GM12878 (cell line): Measurements from ENCODE around the gene CIB2. TPM values are rescaled to one million over a fixed set of nuclear protein-coding genes. Genes with fewer than 3 reads are reported as not detected.

Experiments used
- ATF3 ChIP-seq: IDR thresholded peaks from 2 replicates; pipeline ENCODE4 v1.6.1; 2011; ENCODE audit warnings: low read depth, mild to moderate bottlenecking, low read length, moderate library complexity, borderline replicate concordance; ENCODE audit errors: extremely low read depth
- CUX1 ChIP-seq: IDR thresholded peaks from 2 replicates; pipeline ENCODE4 v1.6.1; 2012; ENCODE audit warnings: improper control_type of control experiment, low read depth, low read length; ENCODE audit not compliant: insufficient replicate concordance
- MEF2B ChIP-seq: fragments of 450-650 bp; IDR thresholded peaks from 2 replicates; pipeline ENCODE4 v1.6.1; 2018; ENCODE audit warnings: mild to moderate bottlenecking, moderate library complexity; ENCODE audit not compliant: partially characterized antibody, poor library complexity, severe bottlenecking
- MLLT1 ChIP-seq: fragments of 450-650 bp; IDR thresholded peaks from 2 replicates; pipeline ENCODE4 v1.6.1; 2016; ENCODE audit warnings: mild to moderate bottlenecking
- STAT3 ChIP-seq: IDR thresholded peaks from 2 replicates; pipeline ENCODE4 v1.6.1; 2011; ENCODE audit warnings: low read depth, low read length, improper control_type of control experiment
- polyA plus RNA-seq, 11 experiments: library from polyadenylated mRNA; depleted of rRNA in 4 of 11; unstranded in 6 of 11; stranded (reverse) in 5 of 11; fragments of >200 nt; fragmentation: Nextera tagmentation in 4 of 11; fragmentation: Illumina TruSeq in 1 of 11; extraction: Ambion mirVana in 4 of 11; extraction: Trizol in 1 of 11; gene quantifications; 1 replicate in 1 of 11; 2 replicates in 10 of 11; pipeline versions ENCODE4 v1.2.1 to v1.2.3, GENCODE V29; 2011 to 2016; ENCODE audit warnings: inconsistent platforms in 2 of 11, missing spikeins in 2 of 11, low read depth in 1 of 11
- total RNA-seq, 4 experiments: library from RNA; depleted of rRNA in 3 of 4; stranded (reverse); fragments of >200 nt in 3 of 4; fragmentation: Illumina TruSeq in 1 of 4; extraction: Trizol in 1 of 4; gene quantifications; 2 replicates each; pipeline versions ENCODE4 v1.2.1 to v1.2.3, GENCODE V29; 2013 to 2021

CIB2 gene
- total and polyA plus RNA-seq, 10 of the 15 experiments (the other 5 are each of a cell fraction or from before 2014, with no cell fraction given) = 0.56 to 12.1 (median 7.1) TPM

GRCh38 chr15:78130466-78131294 lies 565 bp downstream of the CIB2 start (continued):
- TF ChIP-seq CUX1 = no peak
- TF ChIP-seq MEF2B = no peak
- TF ChIP-seq ATF3 = no peak
- no peak for TF ChIP-seq MLLT1
- no peak for TF ChIP-seq STAT3
